SU-DHL-6 (cell line): ENCODE data around the gene CCL7.

Source experiments
- H2AFZ ChIP-seq: fragments of 200-600 bp; sonication (generic); 2 replicates; pipeline ENCODE4 v1.6.1; 2014; ENCODE audit warnings: low read depth, mild to moderate bottlenecking, moderate library complexity, mixed read lengths, antibody characterized with exemption, low read length; ENCODE audit not compliant: severe bottlenecking
- H3F3A ChIP-seq: fragments of 200-600 bp; shearing (Covaris generic); 2 replicates; pipeline ENCODE4 v1.6.0; 2016; ENCODE audit warnings: antibody characterized with exemption, mild to moderate bottlenecking; ENCODE audit not compliant: insufficient read depth
- H3K27ac ChIP-seq: fragments of 200-600 bp; sonication (generic); 2 replicates; pipeline ENCODE4 v1.5.1; 2016; ENCODE audit warnings: low read depth, mild to moderate bottlenecking, low read length, moderate library complexity, mixed read lengths
- H3K27me3 ChIP-seq: fragments of 200-600 bp; sonication (generic), shearing (Covaris generic); 2 replicates; pipeline ENCODE4 v1.6.0; 2014; ENCODE audit warnings: mild to moderate bottlenecking, low read length
- H3K36me3 ChIP-seq: fragments of 200-600 bp; sonication (generic); 2 replicates; pipeline ENCODE4 v1.6.1; 2014; ENCODE audit warnings: mild to moderate bottlenecking, low read length, mixed read lengths
- H3K4me2 ChIP-seq: fragments of 300-600, 200-600 bp; shearing (Covaris generic), sonication (generic); 2 replicates; pipeline ENCODE4 v1.6.0; 2014; ENCODE audit warnings: low read length, low read depth, mild to moderate bottlenecking; ENCODE audit not compliant: poor library complexity, severe bottlenecking
- H3K4me3 ChIP-seq: fragments of 200-600 bp; sonication (generic); 2 replicates; pipeline ENCODE4 v1.5.1; 2014; ENCODE audit warnings: antibody characterized with exemption, low read length, mild to moderate bottlenecking, mixed read lengths; ENCODE audit not compliant: insufficient read depth, poor library complexity, severe bottlenecking
- H3K79me2 ChIP-seq: fragments of 200-600 bp; sonication (generic); 2 replicates; pipeline ENCODE4 v1.6.1; 2014; ENCODE audit warnings: mild to moderate bottlenecking, low read length, moderate library complexity; ENCODE audit not compliant: insufficient read depth
- H3K9ac ChIP-seq: fragments of 200-600 bp; sonication (generic); 2 replicates; pipeline ENCODE4 v1.7.0; 2014; ENCODE audit warnings: mild to moderate bottlenecking, low read length
- H3K9me2 ChIP-seq: fragments of 200-600 bp; sonication (generic); replicated peaks from 2 replicates; pipeline ENCODE4 v1.6.1; 2014; ENCODE audit warnings: low read length; ENCODE audit not compliant: insufficient read depth
- H3K9me3 ChIP-seq: fragments of 200-600 bp; sonication (generic); 2 replicates; pipeline ENCODE4 v1.6.1; 2014; ENCODE audit warnings: low read length, mixed read lengths; ENCODE audit not compliant: insufficient read depth
- H4K20me1 ChIP-seq: fragments of 200-600 bp; sonication (generic); 2 replicates; pipeline ENCODE4 v1.6.1; 2014; ENCODE audit warnings: low read depth, mild to moderate bottlenecking, antibody characterized with exemption, low read length, moderate library complexity, mixed read lengths
- EZH2phosphoT487 ChIP-seq: fragments of 200-600 bp; sonication (generic), shearing (Covaris generic); conservative IDR thresholded peaks from 2 replicates; pipeline ENCODE4 v1.6.1; 2018; ENCODE audit warnings: mild to moderate bottlenecking, antibody characterized with exemption, low read length, moderate library complexity, mixed read lengths
- TF ChIP-seq, protein P1 (sequence below): fragments of 200-600 bp; sonication (generic); IDR thresholded peaks from one replicate; pipeline ENCODE4 v1.5.1; 2017; ENCODE audit warnings: antibody characterized with exemption, mild to moderate bottlenecking, low read length, moderate library complexity; ENCODE audit not compliant: insufficient read depth, poor library complexity, severe bottlenecking

CCL7 gene

DNA sequence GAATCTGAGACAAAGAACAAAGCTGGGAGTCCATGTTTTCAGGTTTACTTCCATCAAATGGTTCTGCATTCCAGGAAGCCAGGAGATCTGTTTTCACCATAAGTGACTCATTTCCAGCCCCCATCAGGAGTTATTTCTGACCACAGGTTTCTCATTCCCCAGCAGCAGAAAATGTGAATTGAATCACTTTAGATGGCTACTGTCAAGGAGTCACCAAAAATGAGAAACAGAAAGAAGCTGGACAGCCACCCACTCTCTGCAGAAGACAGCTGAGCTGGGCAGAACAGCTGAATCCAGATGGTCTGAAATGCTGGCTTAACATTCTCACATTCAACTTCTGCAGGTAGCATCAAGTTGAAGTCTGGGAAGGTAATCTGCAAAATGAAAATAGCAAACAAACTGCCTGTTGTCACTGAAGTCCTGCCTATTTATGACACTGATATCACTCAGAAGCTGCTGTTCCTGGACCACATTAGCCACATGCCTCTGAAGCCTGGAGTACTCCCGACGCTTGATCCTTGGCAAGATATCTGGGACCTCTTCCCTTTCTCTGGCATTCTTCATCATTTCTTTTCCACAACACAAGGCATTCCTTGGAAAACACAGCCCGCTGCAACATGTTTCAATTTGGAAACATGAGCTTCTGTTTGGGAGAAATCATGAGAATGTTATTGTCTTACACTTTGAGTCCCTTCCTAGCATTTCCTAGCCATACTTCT is 30.8 kb downstream of the CCL7 start:
- no peak overlapping the region for H3K4me2 ChIP-seq

DNA sequence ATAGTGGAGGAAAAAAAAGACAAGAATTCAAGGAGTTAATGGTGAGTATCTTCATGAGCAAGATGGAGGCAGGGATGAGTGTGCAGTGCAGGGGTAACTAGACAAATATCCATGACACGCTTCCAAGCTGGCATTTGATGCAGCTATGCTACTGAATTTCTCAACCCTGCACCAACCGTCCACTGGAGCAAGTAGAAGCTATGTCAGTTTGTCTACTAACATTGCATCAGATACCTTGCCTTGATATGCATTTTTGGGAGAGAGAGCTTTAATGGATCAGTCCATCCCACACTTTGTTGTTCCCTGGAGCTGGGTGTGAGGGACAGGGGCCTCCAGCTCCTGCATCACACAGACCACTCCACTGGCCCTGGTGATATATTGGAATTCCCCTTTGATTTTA is 32.0 kb downstream of the CCL7 start:
- Histone ChIP-seq H3K27ac (no peak overlapping the region), H3K79me2 (no peaks in the 10 kb centered on the region), H4K20me1 (no peaks in the 10 kb centered on the region), H3K36me3 (no peaks in the 10 kb centered on the region), H3K9me2 (no peaks in the 10 kb centered on the region), H3K4me3 (no peak overlapping the region), H3K4me2 (no peak overlapping the region), H3K9me3 (no peaks in the 10 kb centered on the region), H3F3A (no peaks in the 10 kb centered on the region), H3K9ac (no peak overlapping the region), H3K27me3 (no peaks in the 10 kb centered on the region), H2AFZ (no peak overlapping the region)
- TF ChIP-seq, protein P1, sequence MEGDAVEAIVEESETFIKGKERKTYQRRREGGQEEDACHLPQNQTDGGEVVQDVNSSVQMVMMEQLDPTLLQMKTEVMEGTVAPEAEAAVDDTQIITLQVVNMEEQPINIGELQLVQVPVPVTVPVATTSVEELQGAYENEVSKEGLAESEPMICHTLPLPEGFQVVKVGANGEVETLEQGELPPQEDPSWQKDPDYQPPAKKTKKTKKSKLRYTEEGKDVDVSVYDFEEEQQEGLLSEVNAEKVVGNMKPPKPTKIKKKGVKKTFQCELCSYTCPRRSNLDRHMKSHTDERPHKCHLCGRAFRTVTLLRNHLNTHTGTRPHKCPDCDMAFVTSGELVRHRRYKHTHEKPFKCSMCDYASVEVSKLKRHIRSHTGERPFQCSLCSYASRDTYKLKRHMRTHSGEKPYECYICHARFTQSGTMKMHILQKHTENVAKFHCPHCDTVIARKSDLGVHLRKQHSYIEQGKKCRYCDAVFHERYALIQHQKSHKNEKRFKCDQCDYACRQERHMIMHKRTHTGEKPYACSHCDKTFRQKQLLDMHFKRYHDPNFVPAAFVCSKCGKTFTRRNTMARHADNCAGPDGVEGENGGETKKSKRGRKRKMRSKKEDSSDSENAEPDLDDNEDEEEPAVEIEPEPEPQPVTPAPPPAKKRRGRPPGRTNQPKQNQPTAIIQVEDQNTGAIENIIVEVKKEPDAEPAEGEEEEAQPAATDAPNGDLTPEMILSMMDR = no peak
- TF ChIP-seq EZH2phosphoT487 = no peak

More for the DNA sequence above, 30.8 kb downstream of the CCL7 start:
- Histone ChIP-seq H3K27ac (no peak overlapping the region), H3K36me3 (no peaks in the 10 kb centered on the region), H3K9me3 (no peaks in the 10 kb centered on the region), H3K27me3 (no peaks in the 10 kb centered on the region), H4K20me1 (no peaks in the 10 kb centered on the region), H3K9me2 (no peaks in the 10 kb centered on the region), H3K79me2 (no peaks in the 10 kb centered on the region), H3K4me3 (no peak overlapping the region), H2AFZ (no peak overlapping the region), H3K9ac (no peak overlapping the region), H3F3A (no peaks in the 10 kb centered on the region)
- TF ChIP-seq, protein P1 = no peak
- no peak for TF ChIP-seq EZH2phosphoT487

DNA sequence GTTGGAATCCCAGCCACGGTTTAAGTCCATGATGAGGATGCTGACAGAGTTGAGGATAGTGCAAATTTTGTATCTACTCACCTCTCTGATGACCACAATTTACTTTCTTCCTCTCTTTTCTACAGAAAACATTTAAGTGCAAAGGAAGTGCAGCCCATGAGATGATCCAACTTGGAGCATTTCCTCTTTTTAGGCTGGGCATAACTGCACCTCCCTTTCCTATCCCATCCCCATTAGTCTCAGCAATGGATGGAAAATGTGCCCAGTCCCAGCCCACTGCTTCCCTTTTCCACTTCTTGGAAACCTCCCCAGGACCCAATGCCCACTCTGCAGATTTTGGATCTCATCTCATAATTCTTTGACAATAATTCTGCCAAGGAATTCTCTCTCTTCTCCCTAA is 32.6 kb downstream of the CCL7 start:
- H3K27me3 ChIP-seq = no peaks in the 10 kb centered on the region
- H3K4me3 ChIP-seq = no peak overlapping the region
- no peaks in the 10 kb centered on the region for H3K36me3 ChIP-seq
- TF ChIP-seq, protein P1 = no peak
- TF ChIP-seq EZH2phosphoT487 = no peak
- no peaks in the 10 kb centered on the region for H3K9me3 ChIP-seq
- H2AFZ ChIP-seq = no peak overlapping the region
- H4K20me1 ChIP-seq = no peaks in the 10 kb centered on the region
- no peaks in the 10 kb centered on the region for H3K9me2 ChIP-seq
- H3K9ac ChIP-seq = no peak overlapping the region
- no peaks in the 10 kb centered on the region for H3K79me2 ChIP-seq
- H3F3A ChIP-seq = no peaks in the 10 kb centered on the region
- H3K4me2 ChIP-seq = no peak overlapping the region
- H3K27ac ChIP-seq = no peak overlapping the region
